ENCODE results near the gene KCNT2. TPM values are rescaled to one million over a fixed set of nuclear protein-coding genes. Genes with fewer than 3 reads are reported as not detected.
A peak's percentile ranks its signal among the peaks of the same experiment; 100 is the strongest.

Gene KCNT2
- total and polyA plus RNA-seq, 9 donors: 5.3 to 34.9 (median 14.1) TPM

DNA sequence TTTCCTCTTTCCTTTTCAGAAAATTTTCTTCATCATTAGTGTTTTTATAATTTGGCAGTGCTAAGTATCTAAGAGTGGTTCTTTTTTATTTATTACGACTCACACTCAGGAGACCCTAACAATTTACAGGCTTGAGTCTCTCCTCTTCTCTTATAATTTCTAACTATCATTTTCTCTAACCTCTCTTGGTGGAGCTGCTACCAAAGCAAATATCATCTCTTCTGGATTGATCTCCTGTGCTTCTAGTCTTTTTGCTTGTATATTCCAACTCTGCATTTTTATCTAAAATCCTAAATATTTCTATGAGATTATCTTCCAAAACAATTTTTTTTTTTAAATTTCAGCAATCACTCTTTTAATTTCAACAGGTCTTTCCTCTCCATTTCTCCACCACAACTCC, 250.3 kb downstream of the KCNT2 start:
- no peak for DNase-seq
- Histone ChIP-seq H3K9me3 (no peaks in the 10 kb centered on the region), H3K4me3 (no peak overlapping the region), H3K4me1 (ENCODE audit: insufficient read depth) (peaks cover 2% of the 10 kb centered on the region), H3K36me3 (no peaks in the 10 kb centered on the region), H3K27ac (no peak overlapping the region), H3K27me3 (no peaks in the 10 kb centered on the region)
- TF ChIP-seq EP300 (IDR thresholded peaks at IDR 0.05): no peak
- TF ChIP-seq POLR2A (IDR thresholded peaks at IDR 0.05): no peak
- TF ChIP-seq, protein P1, sequence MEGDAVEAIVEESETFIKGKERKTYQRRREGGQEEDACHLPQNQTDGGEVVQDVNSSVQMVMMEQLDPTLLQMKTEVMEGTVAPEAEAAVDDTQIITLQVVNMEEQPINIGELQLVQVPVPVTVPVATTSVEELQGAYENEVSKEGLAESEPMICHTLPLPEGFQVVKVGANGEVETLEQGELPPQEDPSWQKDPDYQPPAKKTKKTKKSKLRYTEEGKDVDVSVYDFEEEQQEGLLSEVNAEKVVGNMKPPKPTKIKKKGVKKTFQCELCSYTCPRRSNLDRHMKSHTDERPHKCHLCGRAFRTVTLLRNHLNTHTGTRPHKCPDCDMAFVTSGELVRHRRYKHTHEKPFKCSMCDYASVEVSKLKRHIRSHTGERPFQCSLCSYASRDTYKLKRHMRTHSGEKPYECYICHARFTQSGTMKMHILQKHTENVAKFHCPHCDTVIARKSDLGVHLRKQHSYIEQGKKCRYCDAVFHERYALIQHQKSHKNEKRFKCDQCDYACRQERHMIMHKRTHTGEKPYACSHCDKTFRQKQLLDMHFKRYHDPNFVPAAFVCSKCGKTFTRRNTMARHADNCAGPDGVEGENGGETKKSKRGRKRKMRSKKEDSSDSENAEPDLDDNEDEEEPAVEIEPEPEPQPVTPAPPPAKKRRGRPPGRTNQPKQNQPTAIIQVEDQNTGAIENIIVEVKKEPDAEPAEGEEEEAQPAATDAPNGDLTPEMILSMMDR (IDR thresholded peaks at IDR 0.05): no peak
- intact Hi-C loops (cut with DNase I): loop anchor here in 2 of 4 donors (5.0 to 10.0 kb wide), 2 partner anchors 297 to 299 kb away; partner anchors contain the start of gene CFH (in 1 of the 2)
- 89 to 100% (median 97%) methylated on average over 1 of the region's 1 CpG for WGBS, 3 donors

DNA sequence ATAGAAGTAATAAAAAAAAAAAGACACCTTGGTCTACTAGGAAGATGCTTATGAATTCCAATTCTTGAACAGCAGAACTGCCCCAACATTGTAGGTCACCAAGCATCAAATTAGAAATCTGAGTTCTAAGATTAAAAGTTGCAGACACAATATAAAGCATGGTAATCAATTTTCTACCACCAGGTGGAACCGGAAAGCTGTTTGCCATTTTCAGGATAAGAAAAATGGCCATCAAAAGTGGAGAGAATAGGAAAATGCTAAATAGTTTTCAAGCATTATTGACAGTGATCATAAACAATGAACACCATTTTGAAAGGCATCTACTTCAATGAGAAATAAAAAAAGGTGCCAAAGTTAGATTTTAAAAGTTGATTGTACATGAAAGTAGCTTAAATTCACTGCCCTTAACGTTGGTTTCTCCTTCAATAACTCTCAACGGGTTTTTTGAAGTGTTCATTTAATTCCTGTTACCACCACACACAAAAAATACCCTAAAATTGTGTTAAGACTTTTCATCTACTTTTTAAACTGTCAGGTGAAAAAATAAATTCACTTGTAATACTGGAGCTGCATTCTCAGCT, 252.9 kb downstream of the KCNT2 start:
- H3K4me3 ChIP-seq: no peak overlapping the region
- H3K27me3 ChIP-seq: no peaks in the 10 kb centered on the region
- DNase-seq: peak in 1 of 5 donors; percentile 16
- 85 to 86% (median 86%) methylated on average over 3 of the region's 3 CpGs for WGBS, 3 donors
- TF ChIP-seq POLR2A (IDR thresholded peaks at IDR 0.05): no peak
- TF ChIP-seq, protein P1 (IDR thresholded peaks at IDR 0.05): peak in 2 of 3 donors; percentile 62 to 68
- TF ChIP-seq EP300 (IDR thresholded peaks at IDR 0.05): no peak
- no peaks in the 10 kb centered on the region for H3K4me1 ChIP-seq (ENCODE audit: insufficient read depth)
- intact Hi-C loops (cut with DNase I): loop anchor here in 2 of 4 donors (5.0 to 10.0 kb wide), 2 partner anchors 300 to 302 kb away; partner anchors contain the start of gene CFH (in 1 of the 2)
- no peaks in the 10 kb centered on the region for H3K9me3 ChIP-seq
- no peak overlapping the region for H3K27ac ChIP-seq
- no peaks in the 10 kb centered on the region for H3K36me3 ChIP-seq

- 69 to 76% (median 75%) methylated on average over 2 of the region's 2 CpGs for WGBS, 3 donors
- Histone ChIP-seq H3K27ac (no peak overlapping the region), H3K9me3 (no peaks in the 10 kb centered on the region), H3K36me3 (no peaks in the 10 kb centered on the region), H3K4me3 (no peak overlapping the region), H3K27me3 (no peaks in the 10 kb centered on the region), H3K4me1 (ENCODE audit: insufficient read depth) (no peaks in the 10 kb centered on the region)
- TF ChIP-seq POLR2A (IDR thresholded peaks at IDR 0.05) (no peak), EP300 (IDR thresholded peaks at IDR 0.05) (no peak)
- TF ChIP-seq, protein P1 (IDR thresholded peaks at IDR 0.05): no peak
- intact Hi-C loops (cut with DNase I): no loop called here
- no peak for DNase-seq
These were observed 263.8 kb downstream of the KCNT2 start for GRCh38 chr1:196344453-196344852.

- WGBS, 3 donors: 82 to 94% (median 84%) methylated on average over 1 of the region's 1 CpG
- Histone ChIP-seq H3K4me1 (ENCODE audit: insufficient read depth) (no peaks in the 10 kb centered on the region), H3K27ac (no peak overlapping the region), H3K36me3 (no peaks in the 10 kb centered on the region), H3K4me3 (no peak overlapping the region), H3K9me3 (no peaks in the 10 kb centered on the region), H3K27me3 (no peaks in the 10 kb centered on the region)
- DNase-seq: no peak
- intact Hi-C loops (cut with DNase I): loop anchor here in 1 of 4 donors (10.0 kb wide), 1 partner anchor 340 kb away; no protein-coding TSS in a partner anchor
- TF ChIP-seq POLR2A (IDR thresholded peaks at IDR 0.05) (no peak), EP300 (IDR thresholded peaks at IDR 0.05) (no peak)
- TF ChIP-seq, protein P1 (IDR thresholded peaks at IDR 0.05): no peak
These were observed 283.9 kb downstream of the KCNT2 start for GRCh38 chr1:196324345-196324744.
